Smooth muscle cell (in vitro differentiated cells): ENCODE data around the gene COX20. TPM values are rescaled to one million over a fixed set of nuclear protein-coding genes. Genes with fewer than 3 reads are reported as not detected.

Source experiments
- DNase-seq: peaks from one replicate; lab custom pipeline; 2025; ENCODE audit not compliant: unreplicated experiment; lab: John Stamatoyannopoulos, UW
- H2AFZ ChIP-seq: fragments of 200-600 bp; sonication (generic); 2 replicates; pipeline ENCODE4 v1.6.0; 2016; ENCODE audit warnings: antibody characterized with exemption, low read depth, mild to moderate bottlenecking
- H3F3A ChIP-seq: fragments of 200-600 bp; sonication (generic); 2 replicates; pipeline ENCODE4 v1.6.0; 2017; ENCODE audit warnings: antibody characterized with exemption, low read depth
- H3K27ac ChIP-seq: fragments of 200-600 bp; sonication (generic); 2 replicates; pipeline ENCODE4 v1.5.1; 2016; ENCODE audit warnings: low read depth, mild to moderate bottlenecking
- H3K27me3 ChIP-seq: fragments of 200-600 bp; sonication (generic); 2 replicates; pipeline ENCODE4 v1.6.1; 2016; ENCODE audit warnings: low read depth, mild to moderate bottlenecking
- H3K36me3 ChIP-seq: fragments of 200-600 bp; sonication (generic); 2 replicates; pipeline ENCODE4 v1.5.1; 2016; ENCODE audit warnings: low read depth
- H3K4me1 ChIP-seq: fragments of 200-600 bp; sonication (generic); 2 replicates; pipeline ENCODE4 v1.5.1; 2016; ENCODE audit warnings: low read depth
- H3K4me2 ChIP-seq: fragments of 200-600 bp; sonication (generic); 2 replicates; pipeline ENCODE4 v1.6.0; 2016; ENCODE audit warnings: mild to moderate bottlenecking
- H3K4me3 ChIP-seq: fragments of 200-600 bp; sonication (generic); 2 replicates; pipeline ENCODE4 v1.5.1; 2016; ENCODE audit warnings: mild to moderate bottlenecking
- H3K79me2 ChIP-seq: fragments of 200-600 bp; sonication (generic); 2 replicates; pipeline ENCODE4 v1.6.0; 2016; ENCODE audit warnings: low read depth, mild to moderate bottlenecking
- H3K9ac ChIP-seq: fragments of 200-600 bp; sonication (generic); 2 replicates; pipeline ENCODE4 v1.6.0; 2016; ENCODE audit warnings: low read depth
- H3K9me3 ChIP-seq: fragments of 200-600 bp; sonication (generic); replicated peaks from 2 replicates; pipeline ENCODE4 v1.5.1; 2016; ENCODE audit warnings: low read depth
- H4K20me1 ChIP-seq: fragments of 200-600 bp; sonication (generic); 2 replicates; pipeline ENCODE4 v1.6.0; 2016; ENCODE audit warnings: low read depth
- CTCF ChIP-seq: fragments of 200-600 bp; sonication (generic); IDR thresholded peaks from 2 replicates; pipeline ENCODE4 v1.5.1; 2017; ENCODE audit warnings: borderline replicate concordance, mild to moderate bottlenecking, antibody characterized with exemption; ENCODE audit not compliant: insufficient read depth, poor library complexity, severe bottlenecking
- whole genome bisulfite sequencing: methylation state at CpG from one replicate; pipeline ENCODE4 v1.1.7; 2016; ENCODE audit warnings: low lambda C conversion rate; 5-methylcytosine and 5-hydroxymethylcytosine counted together
- polyA plus RNA-seq: library from polyadenylated mRNA; unstranded; fragments of >200 nt; fragmentation: Nextera tagmentation; extraction: Ambion mirVana; gene quantifications from 2 replicates; pipeline ENCODE4 v1.2.1, GENCODE V29; 2016
- total RNA-seq: library from RNA; depleted of rRNA; stranded (reverse); fragments of >200 nt; gene quantifications from 2 replicates; pipeline ENCODE4 v1.2.3, GENCODE V29; 2014

Gene COX20
- total and polyA plus RNA-seq, 2 experiments from 2014 or later = 11.1 to 37.2 TPM

- H3K9ac ChIP-seq = no peak overlapping the region
- DNase-seq = no peak
- no peak overlapping the region for H3K27ac ChIP-seq
- H3K4me2 ChIP-seq = no peak overlapping the region
- no peak overlapping the region for H3K4me3 ChIP-seq
- 71% methylated on average over 14 of the region's 14 CpGs for WGBS
- no peaks in the 10 kb centered on the region for H3K79me2 ChIP-seq
- TF ChIP-seq CTCF = no peak
- no peaks in the 10 kb centered on the region for H3K27me3 ChIP-seq
- no peaks in the 10 kb centered on the region for H4K20me1 ChIP-seq
- H2AFZ ChIP-seq = no peak overlapping the region
- no peaks in the 10 kb centered on the region for H3K4me1 ChIP-seq
- H3K36me3 ChIP-seq = no peaks in the 10 kb centered on the region
- H3F3A ChIP-seq = no peaks in the 10 kb centered on the region
- H3K9me3 ChIP-seq = no peaks in the 10 kb centered on the region
These were observed 33.4 kb upstream of the COX20 start for GRCh38 chr1:244802041-244802440.

DNA sequence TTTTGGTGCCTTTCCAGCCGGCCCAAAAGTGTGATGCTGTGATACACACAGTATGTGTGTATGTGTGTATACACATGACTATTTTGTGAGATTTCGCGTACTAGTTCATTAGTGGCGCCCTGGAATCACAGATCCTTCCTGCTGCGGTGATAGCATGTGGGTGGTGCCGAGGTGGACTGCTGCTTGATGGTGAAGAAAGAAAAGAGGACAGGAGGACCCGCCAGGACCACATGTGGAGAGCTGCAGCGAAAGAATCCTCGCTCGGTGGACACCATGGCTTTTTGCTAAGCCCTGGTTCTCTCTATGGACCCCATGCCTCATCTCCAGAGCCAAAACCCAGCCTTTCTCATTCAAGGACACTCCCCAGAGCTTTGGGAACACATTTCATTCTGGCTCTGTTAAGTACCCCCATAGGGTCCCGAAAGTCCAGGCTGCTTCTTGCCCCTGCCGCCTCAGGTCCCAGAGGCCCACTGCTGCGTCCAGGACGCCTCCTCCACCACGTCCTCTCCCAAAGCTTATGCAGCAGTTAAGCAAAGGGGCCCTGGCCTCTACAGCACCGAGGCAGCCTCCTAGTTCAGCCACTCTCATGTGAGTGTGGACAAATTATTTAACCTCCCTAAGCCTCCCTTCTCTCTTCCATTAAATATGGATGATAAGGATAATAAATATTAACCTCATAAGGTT is 32.8 kb upstream of the COX20 start:
- Histone ChIP-seq H3K9ac (no peak overlapping the region), H3K27me3 (no peaks in the 10 kb centered on the region), H3K4me2 (no peak overlapping the region), H2AFZ (no peak overlapping the region), H3K4me3 (no peak overlapping the region), H3K27ac (no peak overlapping the region), H3K4me1 (no peaks in the 10 kb centered on the region), H3K9me3 (no peaks in the 10 kb centered on the region), H3K79me2 (no peaks in the 10 kb centered on the region), H4K20me1 (no peaks in the 10 kb centered on the region), H3K36me3 (no peaks in the 10 kb centered on the region), H3F3A (no peaks in the 10 kb centered on the region)
- DNase-seq = no peak
- no peak for TF ChIP-seq CTCF
- 91% methylated on average over 16 of the region's 16 CpGs for WGBS

GRCh38 chr1:244804841-244805240 is 30.6 kb upstream of the COX20 start:
- no peaks in the 10 kb centered on the region for H3K27me3 ChIP-seq
- DNase-seq = no peak
- H3K4me3 ChIP-seq = no peak overlapping the region
- no peak overlapping the region for H2AFZ ChIP-seq
- WGBS = 95% methylated on average over 8 of the region's 8 CpGs
- no peak overlapping the region for H3K9ac ChIP-seq
- H4K20me1 ChIP-seq = no peaks in the 10 kb centered on the region
- H3K4me2 ChIP-seq = no peak overlapping the region
- H3K9me3 ChIP-seq = no peaks in the 10 kb centered on the region
- H3K4me1 ChIP-seq = no peaks in the 10 kb centered on the region
- no peak for TF ChIP-seq CTCF
- H3F3A ChIP-seq = no peaks in the 10 kb centered on the region
- no peaks in the 10 kb centered on the region for H3K36me3 ChIP-seq
- H3K27ac ChIP-seq = no peak overlapping the region
- H3K79me2 ChIP-seq = no peaks in the 10 kb centered on the region

- no peaks in the 10 kb centered on the region for H3F3A ChIP-seq
- DNase-seq = no peak
- no peak overlapping the region for H3K4me3 ChIP-seq
- H2AFZ ChIP-seq = no peak overlapping the region
- no peaks in the 10 kb centered on the region for H3K4me1 ChIP-seq
- H3K27ac ChIP-seq = no peak overlapping the region
- TF ChIP-seq CTCF = no peak
- no peaks in the 10 kb centered on the region for H3K36me3 ChIP-seq
- no peaks in the 10 kb centered on the region for H3K27me3 ChIP-seq
- no peaks in the 10 kb centered on the region for H3K79me2 ChIP-seq
- H3K9me3 ChIP-seq = no peaks in the 10 kb centered on the region
- H4K20me1 ChIP-seq = no peaks in the 10 kb centered on the region
- no peak overlapping the region for H3K9ac ChIP-seq
- no peak overlapping the region for H3K4me2 ChIP-seq
These were observed 28.3 kb upstream of the COX20 start for GRCh38 chr1:244807138-244807537.
